B cell (primary cell): ENCODE results near the gene ATXN7L3B.

Experiments
- CTCF ChIP-seq: fragments of 200-600 bp; IDR thresholded peaks from one replicate; pipeline ENCODE4 v1.8.0; 2022; ENCODE audit warnings: antibody characterized with exemption, mild to moderate bottlenecking
- EZH2 ChIP-seq: IDR thresholded peaks from 2 replicates; pipeline ENCODE4 v1.6.1; 2012; ENCODE audit warnings: borderline replicate concordance, low read depth, mild to moderate bottlenecking, moderate library complexity, low read length; ENCODE audit not compliant: insufficient read depth, poor library complexity, severe bottlenecking

DNA sequence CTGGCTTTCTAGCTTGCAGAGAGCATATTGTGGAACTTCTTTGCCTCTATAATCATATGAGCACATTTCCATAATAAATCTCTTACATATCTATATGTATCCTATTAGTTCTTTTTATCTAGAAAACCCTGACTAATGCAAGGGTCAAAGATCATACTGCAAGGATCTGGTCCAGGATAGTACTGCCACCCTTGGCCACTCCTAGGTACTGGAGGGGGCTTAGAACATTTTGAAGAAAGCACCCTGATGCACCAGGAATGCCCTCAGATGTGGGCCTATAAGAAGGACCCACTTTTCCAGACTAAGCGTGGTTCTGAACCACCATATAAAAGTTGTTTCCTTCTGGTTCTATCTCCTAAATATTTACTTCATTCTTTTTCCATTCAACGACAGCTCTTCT is 14.6 kb downstream of the ATXN7L3B start:
- TF ChIP-seq EZH2 (no peak), CTCF (no peak)
